SH-SY5Y (cell line): Measurements from ENCODE around the gene ZNF786.

Experiments used
- GATA2 ChIP-seq: IDR thresholded peaks from 2 replicates; pipeline ENCODE4 v1.6.1; 2011; ENCODE audit warnings: mild to moderate bottlenecking, low read depth, low read length
- GATA3 ChIP-seq: IDR thresholded peaks from 2 replicates; pipeline ENCODE4 v1.6.1; 2011; ENCODE audit warnings: low read depth, mild to moderate bottlenecking, low read length, moderate library complexity

Gene ZNF786

GRCh38 chr7:149100821-149101220 lies 10.3 kb upstream of the ZNF786 start:
- TF ChIP-seq GATA2 = no peak
- TF ChIP-seq GATA3 = no peak

GRCh38 chr7:149099058-149099457 lies 8.5 kb upstream of the ZNF786 start:
- TF ChIP-seq GATA2 (no peak), GATA3 (no peak)

- no peak for TF ChIP-seq GATA3
- TF ChIP-seq GATA2 = no peak
These were observed 6.6 kb upstream of the ZNF786 start for GRCh38 chr7:149097088-149097487.

GRCh38 chr7:149093228-149093627 lies 2.7 kb upstream of the ZNF786 start:
- TF ChIP-seq GATA2 (no peak), GATA3 (no peak)

- TF ChIP-seq GATA2 (no peak), GATA3 (no peak)
These were observed 3.1 kb downstream of the ZNF786 start for GRCh38 chr7:149087376-149087775.

- no peak for TF ChIP-seq GATA2
- TF ChIP-seq GATA3 = no peak
These were observed 4.7 kb downstream of the ZNF786 start for GRCh38 chr7:149085866-149086265.

GRCh38 chr7:149084407-149084806 lies 6.1 kb downstream of the ZNF786 start:
- TF ChIP-seq GATA2 (no peak), GATA3 (no peak)

- TF ChIP-seq GATA2 (no peak), GATA3 (no peak)
These were observed 8.6 kb downstream of the ZNF786 start for GRCh38 chr7:149081914-149082313.

- TF ChIP-seq GATA2 (no peak), GATA3 (no peak)
These were observed 12.9 kb downstream of the ZNF786 start for GRCh38 chr7:149077594-149077993.

GRCh38 chr7:149075286-149075685 lies 15.2 kb downstream of the ZNF786 start:
- no peak for TF ChIP-seq GATA2
- TF ChIP-seq GATA3 = no peak

- no peak for TF ChIP-seq GATA2
- no peak for TF ChIP-seq GATA3
These were observed 16.2 kb downstream of the ZNF786 start for GRCh38 chr7:149074116-149074885.

- TF ChIP-seq GATA3 (no peak), GATA2 (no peak)
These were observed 18.1 kb downstream of the ZNF786 start for GRCh38 chr7:149072438-149072775.

- TF ChIP-seq GATA3 (no peak), GATA2 (no peak)
These were observed 18.7 kb downstream of the ZNF786 start for GRCh38 chr7:149071641-149072437.

- no peak for TF ChIP-seq GATA3
- TF ChIP-seq GATA2 = no peak
These were observed 19.3 kb downstream of the ZNF786 start for GRCh38 chr7:149071182-149071635.

- TF ChIP-seq GATA3 (no peak), GATA2 (no peak)
These were observed 20.0 kb downstream of the ZNF786 start for GRCh38 chr7:149070372-149071125.
